Esophagus muscularis mucosa (tissue), 4 donors: ENCODE data around the gene AGAP1. TPM values are rescaled to one million over a fixed set of nuclear protein-coding genes. Genes with fewer than 3 reads are reported as not detected.

Experiments
- DNase-seq: peaks from one replicate; pipeline ENCODE4 v3.0.0-alpha.2; 2017; ENCODE audit errors: extremely low spot score
- H3K27ac ChIP-seq, 4 donors: fragments of 200-600 bp; sonication (generic); replicated peaks in 1 of 4; 1 replicate in 3 of 4; 2 replicates in 1 of 4; pipeline ENCODE4 v1.5.1; 2016 to 2019; ENCODE audit warnings: mild to moderate bottlenecking in 1 of 4
- H3K27me3 ChIP-seq, 4 donors: fragments of 200-600 bp; sonication (generic); one replicate each; pipeline versions ENCODE4 v1.5.1 to v1.6.0; 2016 to 2019
- H3K36me3 ChIP-seq, 4 donors: fragments of 200-600 bp; sonication (generic); one replicate each; pipeline ENCODE4 v1.5.1; 2016 to 2019
- H3K4me1 ChIP-seq, 4 donors: fragments of 200-600 bp; sonication (generic); one replicate each; pipeline ENCODE4 v1.5.1; 2016 to 2019
- H3K4me3 ChIP-seq, 4 donors: fragments of 200-600 bp; sonication (generic); 1 replicate in 2 of 4; 2 replicates in 2 of 4; pipeline ENCODE4 v1.5.1; 2016 to 2019; ENCODE audit warnings: mild to moderate bottlenecking in 4 of 4, moderate library complexity in 1 of 4
- H3K9me3 ChIP-seq, 4 donors: fragments of 200-600 bp; sonication (generic); 1 replicate in 3 of 4; 2 replicates in 1 of 4; pipeline ENCODE4 v1.5.1; 2016 to 2019
- EP300 ChIP-seq: sonication (generic); formaldehyde crosslinking; IDR thresholded peaks from one replicate; pipeline ENCODE4 v1.6.1; 2017; ENCODE audit warnings: antibody characterized with exemption
- POLR2A ChIP-seq: fragments of 450-650 bp; IDR thresholded peaks from one replicate; pipeline ENCODE4 v1.6.1; 2017; ENCODE audit warnings: antibody characterized with exemption, moderate library complexity, mild to moderate bottlenecking, low read depth
- POLR2AphosphoS5 ChIP-seq, 2 donors: sonication (generic); formaldehyde crosslinking; IDR thresholded peaks; one replicate each; pipeline ENCODE4 v1.6.1; 2017; ENCODE audit warnings: antibody characterized with exemption in 2 of 2
- WGBS: methylation state at CpG from one replicate; pipeline ENCODE4 v1.1.5; 2018; 5-methylcytosine and 5-hydroxymethylcytosine counted together
- intact Hi-C: fragments of 100-400 bp; cut with DNase I; formaldehyde crosslinking; loops from one replicate; pipeline ENCODE4 v1.15.1; 2023
- total RNA-seq, 4 donors: library from RNA; depleted of rRNA; stranded (reverse); fragments of >200 nt; gene quantifications; one replicate each; pipeline versions ENCODE4 v1.1.0 to v1.2.1, GENCODE V29; 2016
- TF ChIP-seq, protein P1 (sequence below), 3 experiments: fragments of 200-600 bp in 2 of 3; fragments of 450-650 bp in 1 of 3; sonication (generic) in 2 of 3; IDR thresholded peaks; one replicate each; pipeline ENCODE4 v1.5.1; 2017 to 2019; ENCODE audit warnings: antibody characterized with exemption in 3 of 3, mild to moderate bottlenecking in 2 of 3, moderate library complexity in 1 of 3

Gene AGAP1
- total RNA-seq, 4 donors from 2014 or later, result 37.9 to 62.4 (median 47.2) TPM

- H3K9me3 ChIP-seq, result no peaks in the 10 kb centered on the region
- H3K27ac ChIP-seq, result no peak overlapping the region
- no peak for DNase-seq
- H3K36me3 ChIP-seq, result peaks cover 0 to 81% (median 25%) of the 10 kb centered on the region in 4 donors
- TF ChIP-seq, protein P1, sequence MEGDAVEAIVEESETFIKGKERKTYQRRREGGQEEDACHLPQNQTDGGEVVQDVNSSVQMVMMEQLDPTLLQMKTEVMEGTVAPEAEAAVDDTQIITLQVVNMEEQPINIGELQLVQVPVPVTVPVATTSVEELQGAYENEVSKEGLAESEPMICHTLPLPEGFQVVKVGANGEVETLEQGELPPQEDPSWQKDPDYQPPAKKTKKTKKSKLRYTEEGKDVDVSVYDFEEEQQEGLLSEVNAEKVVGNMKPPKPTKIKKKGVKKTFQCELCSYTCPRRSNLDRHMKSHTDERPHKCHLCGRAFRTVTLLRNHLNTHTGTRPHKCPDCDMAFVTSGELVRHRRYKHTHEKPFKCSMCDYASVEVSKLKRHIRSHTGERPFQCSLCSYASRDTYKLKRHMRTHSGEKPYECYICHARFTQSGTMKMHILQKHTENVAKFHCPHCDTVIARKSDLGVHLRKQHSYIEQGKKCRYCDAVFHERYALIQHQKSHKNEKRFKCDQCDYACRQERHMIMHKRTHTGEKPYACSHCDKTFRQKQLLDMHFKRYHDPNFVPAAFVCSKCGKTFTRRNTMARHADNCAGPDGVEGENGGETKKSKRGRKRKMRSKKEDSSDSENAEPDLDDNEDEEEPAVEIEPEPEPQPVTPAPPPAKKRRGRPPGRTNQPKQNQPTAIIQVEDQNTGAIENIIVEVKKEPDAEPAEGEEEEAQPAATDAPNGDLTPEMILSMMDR (IDR thresholded peaks at IDR 0.05), result no peak
- TF ChIP-seq EP300, result no peak
- no peak for TF ChIP-seq POLR2AphosphoS5 (IDR thresholded peaks at IDR 0.05)
- no peak for TF ChIP-seq POLR2A
- 91% methylated on average over 8 of the region's 8 CpGs for WGBS
- H3K4me1 ChIP-seq, result no peaks in the 10 kb centered on the region
- H3K4me3 ChIP-seq, result no peak overlapping the region
- intact Hi-C loops, result no loop called here
- no peaks in the 10 kb centered on the region for H3K27me3 ChIP-seq
Measured at GRCh38 chr2:236041616-236042015, 547.8 kb downstream of the AGAP1 start.

- Histone ChIP-seq H3K36me3 (peaks cover 0 to 80% (median 21%) of the 10 kb centered on the region in 4 donors), H3K9me3 (no peaks in the 10 kb centered on the region), H3K4me1 (no peaks in the 10 kb centered on the region), H3K27ac (no peak overlapping the region), H3K27me3 (no peaks in the 10 kb centered on the region), H3K4me3 (no peak overlapping the region)
- intact Hi-C loops, result no loop called here
- no peak for TF ChIP-seq POLR2AphosphoS5 (IDR thresholded peaks at IDR 0.05)
- TF ChIP-seq EP300, result no peak
- TF ChIP-seq, protein P1 (IDR thresholded peaks at IDR 0.05), result no peak
- TF ChIP-seq POLR2A, result no peak
- 86% methylated on average over 6 of the region's 6 CpGs for WGBS
- no peak for DNase-seq
Measured at GRCh38 chr2:236042087-236042486, 548.2 kb downstream of the AGAP1 start.

DNA sequence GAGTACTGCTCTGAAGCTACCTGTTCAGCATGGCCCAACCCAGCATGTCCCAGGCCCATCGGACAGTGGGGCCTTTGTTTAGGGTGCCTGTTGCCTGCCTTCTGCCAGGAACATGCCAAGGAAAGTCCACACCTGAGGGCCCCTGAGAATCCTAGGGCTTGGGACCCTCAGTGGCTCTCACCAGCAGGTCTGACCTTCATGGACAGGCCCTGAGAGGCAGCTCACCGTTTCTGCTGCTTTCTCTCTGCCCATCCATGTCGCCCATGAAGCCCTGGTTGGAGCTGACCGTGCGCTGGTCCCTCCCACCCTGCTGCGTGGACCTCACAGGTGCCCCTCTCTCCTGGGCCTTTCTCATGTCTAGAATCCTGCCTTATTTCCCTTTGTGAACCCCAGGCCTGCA lies 550.3 kb downstream of the AGAP1 start:
- 97% methylated on average over 5 of the region's 6 CpGs for WGBS
- DNase-seq, result no peak
- Histone ChIP-seq H3K4me3 (no peak overlapping the region), H3K27me3 (no peaks in the 10 kb centered on the region), H3K4me1 (no peaks in the 10 kb centered on the region), H3K36me3 (peaks cover 12 to 79% (median 30%) of the 10 kb centered on the region in 4 donors), H3K27ac (no peak overlapping the region), H3K9me3 (no peaks in the 10 kb centered on the region)
- intact Hi-C loops, result no loop called here
- TF ChIP-seq POLR2AphosphoS5 (IDR thresholded peaks at IDR 0.05), result no peak

- Histone ChIP-seq H3K36me3 (peaks cover 14 to 75% (median 33%) of the 10 kb centered on the region in 4 donors), H3K4me3 (no peak overlapping the region)
- TF ChIP-seq, protein P1 (IDR thresholded peaks at IDR 0.05), result no peak
Measured at GRCh38 chr2:236045251-236046235, 551.7 kb downstream of the AGAP1 start.

DNA sequence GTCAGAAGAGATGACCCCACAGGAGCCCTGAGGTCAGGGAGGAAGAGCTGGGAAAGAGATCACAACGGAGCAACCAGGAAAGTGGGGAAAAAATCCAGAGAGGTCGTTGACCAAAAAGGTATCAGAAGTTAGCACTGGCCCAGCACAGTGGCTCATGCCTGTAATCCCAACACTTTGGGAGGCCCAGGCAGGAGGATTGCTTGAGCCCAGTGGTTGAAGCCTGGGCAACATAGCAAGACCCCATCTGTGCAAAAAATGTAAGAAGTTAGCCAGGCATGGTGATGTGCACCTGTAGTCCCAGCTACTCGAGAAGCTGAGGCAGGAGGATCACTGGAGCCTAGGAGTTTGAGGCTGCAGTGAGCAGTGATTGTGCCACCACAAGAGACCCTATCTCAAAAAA lies 552.9 kb downstream of the AGAP1 start:
- DNase-seq, result no peak
- Histone ChIP-seq H3K27me3 (no peaks in the 10 kb centered on the region), H3K36me3 (peaks cover 14 to 73% (median 27%) of the 10 kb centered on the region in 4 donors), H3K4me1 (no peaks in the 10 kb centered on the region), H3K9me3 (no peaks in the 10 kb centered on the region), H3K4me3 (no peak overlapping the region), H3K27ac (no peak overlapping the region)
- TF ChIP-seq, protein P1 (IDR thresholded peaks at IDR 0.05), result no peak
- TF ChIP-seq POLR2A (no peak), EP300 (no peak), POLR2AphosphoS5 (IDR thresholded peaks at IDR 0.05) (no peak)
- intact Hi-C loops, result no loop called here
- 88% methylated on average over 3 of the region's 3 CpGs for WGBS

More at GRCh38 chr2:236045251-236046235, 551.7 kb downstream of the AGAP1 start:
- Histone ChIP-seq H3K9me3 (no peaks in the 10 kb centered on the region), H3K27me3 (no peaks in the 10 kb centered on the region), H3K4me1 (no peaks in the 10 kb centered on the region), H3K27ac (no peak overlapping the region)
- intact Hi-C loops, result no loop called here
- 87% methylated on average over 24 of the region's 26 CpGs for WGBS
- DNase-seq, result no peak
